ENCODE results near the gene STMN3.

GRCh38 chr20:63617092-63617875, 35.9 kb downstream of the STMN3 start:
- TF ChIP-seq MAX (IDR thresholded peaks at IDR 0.05): no peak
- TF ChIP-seq CTCF (IDR thresholded peaks at IDR 0.05; ENCODE audit: low read depth, low read length, missing input control): no peak
- TF ChIP-seq SP1 (IDR thresholded peaks at IDR 0.05): no peak
- TF ChIP-seq RAD21 (IDR thresholded peaks at IDR 0.05): no peak
- TF ChIP-seq EGR1 (IDR thresholded peaks at IDR 0.05; ENCODE audit: low read depth in 2 of 2): no peak
